GM19035 (cell line): ENCODE data around the gene HSPA12B.

Source experiments
- ATAC-seq: cut with Tn5 transposase; IDR thresholded peaks from one replicate; pipeline ENCODE4 v1.9.1; 2021; ENCODE audit not compliant: unreplicated experiment

HSPA12B gene

GRCh38 chr20:3765171-3765882, 32.8 kb downstream of the HSPA12B start:
- ATAC-seq, result no peak

- no peak for ATAC-seq
Observed at GRCh38 chr20:3766422-3767109, 34.1 kb downstream of the HSPA12B start.

GRCh38 chr20:3767110-3767426, 34.6 kb downstream of the HSPA12B start:
- peak; percentile 2 for ATAC-seq

GRCh38 chr20:3767427-3768341, 35.2 kb downstream of the HSPA12B start, which contains the start of gene ADISSP:
ADISSP (minus strand) TSS chr20:3767753; CDS start chr20:3760100, 7,653 bp downstream.
- ATAC-seq, result peak; percentile 91

GRCh38 chr20:3768342-3769130, 36.1 kb downstream of the HSPA12B start:
- peak; percentile 43 for ATAC-seq

- ATAC-seq, result no peak
Observed at GRCh38 chr20:3771552-3772058, 39.1 kb downstream of the HSPA12B start.

- no peak for ATAC-seq
Observed at GRCh38 chr20:3775457-3776108, 43.1 kb downstream of the HSPA12B start.

GRCh38 chr20:3777381-3777715, 44.9 kb downstream of the HSPA12B start:
- no peak for ATAC-seq

- peak; percentile 47 for ATAC-seq
Observed at GRCh38 chr20:3777716-3778629, 45.5 kb downstream of the HSPA12B start.

- ATAC-seq, result no peak
Observed at GRCh38 chr20:3778976-3779375, 46.5 kb downstream of the HSPA12B start.

- no peak for ATAC-seq
Observed at GRCh38 chr20:3781153-3781910, 48.8 kb downstream of the HSPA12B start, which contains the start of gene SPEF1. SPEF1 (minus strand) TSS chr20:3781448; CDS start chr20:3781287, 161 bp downstream.

GRCh38 chr20:3782597-3782996, 50.1 kb downstream of the HSPA12B start:
- no peak for ATAC-seq

- ATAC-seq, result no peak
Observed at GRCh38 chr20:3783068-3783489, 50.6 kb downstream of the HSPA12B start.

GRCh38 chr20:3783511-3784195, 51.2 kb downstream of the HSPA12B start:
- ATAC-seq, result no peak

GRCh38 chr20:3784216-3784853, 51.9 kb downstream of the HSPA12B start:
- no peak for ATAC-seq

GRCh38 chr20:3784863-3785239, 52.4 kb downstream of the HSPA12B start:
- no peak for ATAC-seq
